A673 (cell line): ENCODE results near the gene GPR119. TPM values are rescaled to one million over a fixed set of nuclear protein-coding genes. Genes with fewer than 3 reads are reported as not detected.
"Not testable (repeated sequence)": the region's sequence is repeated elsewhere in the genome, so short reads cannot be mapped to it uniquely, and the experiment has no call there.

ENCODE experiments used
- BruUV-seq: library from RNA; stranded (reverse); fragments of 400-500 nt; replicated peaks from 2 replicates; lab custom pipeline; 2021; lab: Mats Ljungman, UMichigan
- CTCF ChIA-PET: fragments of 300-600 bp; sonication (Branson Sonifier 250); formaldehyde crosslinking; loops from one replicate; lab custom pipeline; 2022; ENCODE audit warnings: antibody characterized with exemption; lab: Charles Lee
- POLR2A ChIA-PET: fragments of 300-600 bp; sonication (Branson Sonifier 250); formaldehyde crosslinking; loops from one replicate; lab custom pipeline; 2022; ENCODE audit warnings: antibody characterized with exemption; ENCODE audit not compliant: low non-redundant PET; lab: Charles Lee
- DNase-seq: peaks from one replicate; pipeline ENCODE4 v3.0.0-alpha.2; 2015; ENCODE audit warnings: low spot score
- H3K27ac ChIP-seq: fragments of 200-600 bp; sonication (generic); 2 replicates; pipeline ENCODE4 v1.5.1; 2016; ENCODE audit warnings: mixed run types, low read depth, mild to moderate bottlenecking, mixed read lengths, antibody characterized with exemption, low read length; ENCODE audit not compliant: poor library complexity, severe bottlenecking
- H3K27me3 ChIP-seq: fragments of 200-600 bp; sonication (generic); replicated peaks from 2 replicates; pipeline ENCODE4 v1.6.1; 2017; ENCODE audit warnings: mixed run types, low read depth, mild to moderate bottlenecking, mixed read lengths, antibody characterized with exemption, low read length; ENCODE audit not compliant: insufficient read depth, poor library complexity
- H3K36me3 ChIP-seq: fragments of 200-600 bp; sonication (generic); 2 replicates; pipeline ENCODE4 v1.6.1; 2016; ENCODE audit warnings: mixed run types, mild to moderate bottlenecking, mixed read lengths, antibody characterized with exemption, low read length; ENCODE audit not compliant: insufficient read depth, poor library complexity, severe bottlenecking
- H3K4me1 ChIP-seq: fragments of 200-600 bp; sonication (generic); 2 replicates; pipeline ENCODE4 v1.6.1; 2017; ENCODE audit warnings: mixed run types, mild to moderate bottlenecking, mixed read lengths, antibody characterized with exemption, low read length; ENCODE audit not compliant: insufficient read depth, poor library complexity, severe bottlenecking
- H3K4me3 ChIP-seq: fragments of 200-600 bp; sonication (generic); 2 replicates; pipeline ENCODE4 v1.5.1; 2016; ENCODE audit warnings: low read depth, mixed run types, mild to moderate bottlenecking, mixed read lengths, low read length; ENCODE audit not compliant: poor library complexity, severe bottlenecking
- H3K9me3 ChIP-seq: fragments of 200-600 bp; sonication (generic); 2 replicates; pipeline ENCODE4 v1.6.1; 2016; ENCODE audit warnings: mixed run types, low read depth, mild to moderate bottlenecking, mixed read lengths, antibody characterized with exemption, low read length; ENCODE audit not compliant: poor library complexity, severe bottlenecking
- EZH2 ChIP-seq: fragments of 200-600 bp; sonication (generic); IDR thresholded peaks from 2 replicates; pipeline ENCODE4 v1.6.1; 2017; ENCODE audit warnings: borderline replicate concordance, low read depth, mild to moderate bottlenecking, mixed read lengths, antibody characterized with exemption, low read length; ENCODE audit not compliant: poor library complexity, severe bottlenecking
- intact Hi-C: fragments of 100-400 bp; cut with micrococcal nuclease; formaldehyde crosslinking; loops from one replicate; pipeline ENCODE4 v1.10.0; 2022; ENCODE audit not compliant: unreplicated experiment
- total RNA-seq: library from RNA; stranded (reverse); gene quantifications from 2 replicates; pipeline ENCODE4 v1.2.3, GENCODE V29; 2021
- TF ChIP-seq, protein P1 (sequence below): fragments of 300-800, 200-600 bp; sonication (generic); conservative IDR thresholded peaks from 2 replicates; pipeline ENCODE4 v1.5.1; 2017; ENCODE audit warnings: low read depth, mild to moderate bottlenecking, antibody characterized with exemption, low read length, moderate library complexity, mixed read lengths

GPR119 gene
- total RNA-seq, 1 experiment from 2014 or later: not detected

GRCh38 chrX:130376077-130376476 lies 9.4 kb downstream of the GPR119 start:
- no peak overlapping the region for H3K27ac ChIP-seq
- H3K36me3 ChIP-seq: no peaks in the 10 kb centered on the region
- H3K4me1 ChIP-seq: no peaks in the 10 kb centered on the region
- H3K9me3 ChIP-seq: no peaks in the 10 kb centered on the region
- intact Hi-C loops: no loop called here
- TF ChIP-seq, protein P1, sequence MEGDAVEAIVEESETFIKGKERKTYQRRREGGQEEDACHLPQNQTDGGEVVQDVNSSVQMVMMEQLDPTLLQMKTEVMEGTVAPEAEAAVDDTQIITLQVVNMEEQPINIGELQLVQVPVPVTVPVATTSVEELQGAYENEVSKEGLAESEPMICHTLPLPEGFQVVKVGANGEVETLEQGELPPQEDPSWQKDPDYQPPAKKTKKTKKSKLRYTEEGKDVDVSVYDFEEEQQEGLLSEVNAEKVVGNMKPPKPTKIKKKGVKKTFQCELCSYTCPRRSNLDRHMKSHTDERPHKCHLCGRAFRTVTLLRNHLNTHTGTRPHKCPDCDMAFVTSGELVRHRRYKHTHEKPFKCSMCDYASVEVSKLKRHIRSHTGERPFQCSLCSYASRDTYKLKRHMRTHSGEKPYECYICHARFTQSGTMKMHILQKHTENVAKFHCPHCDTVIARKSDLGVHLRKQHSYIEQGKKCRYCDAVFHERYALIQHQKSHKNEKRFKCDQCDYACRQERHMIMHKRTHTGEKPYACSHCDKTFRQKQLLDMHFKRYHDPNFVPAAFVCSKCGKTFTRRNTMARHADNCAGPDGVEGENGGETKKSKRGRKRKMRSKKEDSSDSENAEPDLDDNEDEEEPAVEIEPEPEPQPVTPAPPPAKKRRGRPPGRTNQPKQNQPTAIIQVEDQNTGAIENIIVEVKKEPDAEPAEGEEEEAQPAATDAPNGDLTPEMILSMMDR: no peak
- TF ChIP-seq EZH2: no peak
- ChIA-PET POLR2A (no interaction called here), CTCF (no interaction called here)
- H3K27me3 ChIP-seq: no peaks in the 10 kb centered on the region
- H3K4me3 ChIP-seq: no peak overlapping the region
- BruUV-seq: no TSS peak
- DNase-seq: no peak

GRCh38 chrX:130352050-130352449 lies 33.4 kb downstream of the GPR119 start:
- BruUV-seq, H3K27ac ChIP-seq, H3K4me3 ChIP-seq, intact Hi-C loops, POLR2A ChIA-PET, H3K9me3 ChIP-seq, H3K4me1 ChIP-seq, DNase-seq, CTCF ChIA-PET, H3K36me3 ChIP-seq, H3K27me3 ChIP-seq: not testable (repeated sequence)

DNA sequence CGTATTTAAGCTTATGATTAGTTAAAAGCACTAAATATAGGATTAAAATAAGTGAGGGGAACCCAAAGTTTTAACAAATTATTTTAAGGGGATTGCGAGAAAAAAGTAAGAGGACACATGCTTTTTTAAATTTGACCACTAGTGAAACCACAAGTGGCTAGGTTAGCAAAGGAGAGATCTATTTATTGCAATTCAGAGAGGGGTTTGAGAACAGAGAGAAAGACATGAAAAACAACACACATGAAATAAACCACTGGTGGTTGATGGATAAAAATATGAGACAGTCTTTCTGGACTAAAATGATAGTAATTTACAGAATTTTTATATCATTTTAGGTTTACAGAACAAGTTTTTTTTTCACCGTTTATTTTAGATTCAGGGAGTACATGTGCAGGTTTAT lies 33.9 kb downstream of the GPR119 start:
- BruUV-seq: no TSS peak

GRCh38 chrX:130347321-130347720 lies 38.2 kb downstream of the GPR119 start:
- ChIA-PET CTCF (no interaction called here), POLR2A (no interaction called here)
- Histone ChIP-seq H3K27me3 (no peaks in the 10 kb centered on the region), H3K27ac (no peak overlapping the region), H3K36me3 (peaks cover 3% of the 10 kb centered on the region), H3K4me3 (no peak overlapping the region), H3K4me1 (no peaks in the 10 kb centered on the region), H3K9me3 (no peaks in the 10 kb centered on the region)
- TF ChIP-seq, protein P1: no peak
- TF ChIP-seq EZH2: no peak
- no TSS peak for BruUV-seq
- no peak for DNase-seq
- intact Hi-C loops: no loop called here

More for the DNA sequence above, 33.9 kb downstream of the GPR119 start:
- intact Hi-C loops: no loop called here
- Histone ChIP-seq H3K36me3 (peaks cover 3% of the 10 kb centered on the region), H3K27me3 (no peaks in the 10 kb centered on the region), H3K4me1 (no peaks in the 10 kb centered on the region), H3K4me3 (no peak overlapping the region), H3K27ac (no peak overlapping the region), H3K9me3 (no peaks in the 10 kb centered on the region)
- DNase-seq: no peak
- CTCF ChIA-PET: no interaction called here
- POLR2A ChIA-PET: no interaction called here
- no peak for TF ChIP-seq EZH2
- TF ChIP-seq, protein P1: no peak
